ENCODE results near the gene TIMM13.
A peak's percentile ranks its signal among the peaks of the same experiment; 100 is the strongest.

GRCh38 chr19:2475702-2476450 is 48.5 kb upstream of the TIMM13 start, which contains the start of gene GADD45B:
- TF ChIP-seq CREB1 (IDR thresholded peaks at IDR 0.05; ENCODE audit: low read depth) (no peak), TEAD4 (IDR thresholded peaks at IDR 0.05) (peak; percentile 37; the same call in 1 of the 2 replicates), EP300 (IDR thresholded peaks at IDR 0.05; ENCODE audit: borderline replicate concordance) (no peak; the same call in 1 of the 2 replicates), USF1 (IDR thresholded peaks at IDR 0.05) (peak; percentile 82), ZBTB7A (IDR thresholded peaks at IDR 0.05; ENCODE audit: low read depth) (no peak), RAD21 (IDR thresholded peaks at IDR 0.05; ENCODE audit: low read depth) (no peak), TCF12 (IDR thresholded peaks at IDR 0.05; ENCODE audit: low read depth) (0 out of 2 replicates have a peak, but pooled peaks have one; percentile 15)
- TF ChIP-seq, protein P1, sequence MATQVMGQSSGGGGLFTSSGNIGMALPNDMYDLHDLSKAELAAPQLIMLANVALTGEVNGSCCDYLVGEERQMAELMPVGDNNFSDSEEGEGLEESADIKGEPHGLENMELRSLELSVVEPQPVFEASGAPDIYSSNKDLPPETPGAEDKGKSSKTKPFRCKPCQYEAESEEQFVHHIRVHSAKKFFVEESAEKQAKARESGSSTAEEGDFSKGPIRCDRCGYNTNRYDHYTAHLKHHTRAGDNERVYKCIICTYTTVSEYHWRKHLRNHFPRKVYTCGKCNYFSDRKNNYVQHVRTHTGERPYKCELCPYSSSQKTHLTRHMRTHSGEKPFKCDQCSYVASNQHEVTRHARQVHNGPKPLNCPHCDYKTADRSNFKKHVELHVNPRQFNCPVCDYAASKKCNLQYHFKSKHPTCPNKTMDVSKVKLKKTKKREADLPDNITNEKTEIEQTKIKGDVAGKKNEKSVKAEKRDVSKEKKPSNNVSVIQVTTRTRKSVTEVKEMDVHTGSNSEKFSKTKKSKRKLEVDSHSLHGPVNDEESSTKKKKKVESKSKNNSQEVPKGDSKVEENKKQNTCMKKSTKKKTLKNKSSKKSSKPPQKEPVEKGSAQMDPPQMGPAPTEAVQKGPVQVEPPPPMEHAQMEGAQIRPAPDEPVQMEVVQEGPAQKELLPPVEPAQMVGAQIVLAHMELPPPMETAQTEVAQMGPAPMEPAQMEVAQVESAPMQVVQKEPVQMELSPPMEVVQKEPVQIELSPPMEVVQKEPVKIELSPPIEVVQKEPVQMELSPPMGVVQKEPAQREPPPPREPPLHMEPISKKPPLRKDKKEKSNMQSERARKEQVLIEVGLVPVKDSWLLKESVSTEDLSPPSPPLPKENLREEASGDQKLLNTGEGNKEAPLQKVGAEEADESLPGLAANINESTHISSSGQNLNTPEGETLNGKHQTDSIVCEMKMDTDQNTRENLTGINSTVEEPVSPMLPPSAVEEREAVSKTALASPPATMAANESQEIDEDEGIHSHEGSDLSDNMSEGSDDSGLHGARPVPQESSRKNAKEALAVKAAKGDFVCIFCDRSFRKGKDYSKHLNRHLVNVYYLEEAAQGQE (IDR thresholded peaks at IDR 0.05; ENCODE audit: low read depth), result no peak
